Calu3 (cell line): ENCODE results near the gene SH2D4B. TPM values are rescaled to one million over a fixed set of nuclear protein-coding genes. Genes with fewer than 3 reads are reported as not detected.

Experiments used
- BruUV-seq: library from RNA; stranded (reverse); fragments of 400-500 nt; replicated peaks from 2 replicates; lab custom pipeline; 2021; lab: Mats Ljungman, UMichigan
- CTCF ChIA-PET: fragments of 300-600 bp; sonication (Branson Sonifier 250); formaldehyde crosslinking; loops from one replicate; lab custom pipeline; 2022; ENCODE audit warnings: antibody characterized with exemption; lab: Charles Lee
- DNase-seq: peaks from one replicate; pipeline ENCODE4 v3.0.0; 2022
- H3K27ac Mint-ChIP-seq: one replicate; pipeline ENCODE4 v1.8.0; 2022; ENCODE audit warnings: mixed read lengths; ENCODE audit not compliant: unreplicated experiment
- H3K27me3 Mint-ChIP-seq: one replicate; pipeline ENCODE4 v1.8.0; 2022; ENCODE audit warnings: mixed read lengths; ENCODE audit not compliant: unreplicated experiment
- H3K36me3 Mint-ChIP-seq: one replicate; pipeline ENCODE4 v1.8.0; 2022; ENCODE audit warnings: mild to moderate bottlenecking, moderate library complexity, mixed read lengths; ENCODE audit not compliant: insufficient read depth, unreplicated experiment
- H3K4me1 Mint-ChIP-seq: one replicate; pipeline ENCODE4 v1.8.0; 2022; ENCODE audit warnings: mild to moderate bottlenecking, low read depth, mixed read lengths; ENCODE audit not compliant: unreplicated experiment
- H3K4me3 Mint-ChIP-seq: one replicate; pipeline ENCODE4 v1.8.0; 2022; ENCODE audit warnings: mild to moderate bottlenecking, low read depth, moderate library complexity, mixed read lengths; ENCODE audit not compliant: unreplicated experiment
- H3K9me3 Mint-ChIP-seq: one replicate; pipeline ENCODE4 v1.8.0; 2022; ENCODE audit warnings: low read depth, mixed read lengths; ENCODE audit not compliant: unreplicated experiment
- CTCF ChIP-seq: fragments of 200-600 bp; IDR thresholded peaks from one replicate; pipeline ENCODE4 v1.8.0; 2022; ENCODE audit warnings: antibody characterized with exemption; ENCODE audit not compliant: unreplicated experiment
- intact Hi-C: fragments of 100-400 bp; cut with micrococcal nuclease; formaldehyde crosslinking; loops from one replicate; pipeline ENCODE4 v1.10.0; 2022; ENCODE audit not compliant: unreplicated experiment
- total RNA-seq: library from RNA; stranded (reverse); gene quantifications from 2 replicates; pipeline ENCODE4 v1.2.3, GENCODE V29; 2022

SH2D4B gene
- total RNA-seq, 1 experiment from 2014 or later = not detected

GRCh38 chr10:80580638-80581468 is 43.2 kb downstream of the SH2D4B start:
- Mint-ChIP-seq H3K27ac (no peak overlapping the region), H3K36me3 (no peaks in the 10 kb centered on the region), H3K27me3 (peaks cover 53% of the 10 kb centered on the region), H3K4me1 (no peaks in the 10 kb centered on the region), H3K4me3 (no peak overlapping the region), H3K9me3 (no peaks in the 10 kb centered on the region)
- intact Hi-C loops = no loop called here
- CTCF ChIA-PET = no interaction called here
- no peak for DNase-seq
- BruUV-seq = no TSS peak
- no peak for TF ChIP-seq CTCF

- intact Hi-C loops = no loop called here
- H3K27ac Mint-ChIP-seq = no peak overlapping the region
Measured at GRCh38 chr10:80581469-80581835, 43.8 kb downstream of the SH2D4B start.

GRCh38 chr10:80582286-80582960 is 44.7 kb downstream of the SH2D4B start:
- H3K36me3 Mint-ChIP-seq = no peaks in the 10 kb centered on the region
- no peak overlapping the region for H3K27ac Mint-ChIP-seq
- peaks cover 57% of the 10 kb centered on the region for H3K27me3 Mint-ChIP-seq
- no peaks in the 10 kb centered on the region for H3K9me3 Mint-ChIP-seq
- H3K4me1 Mint-ChIP-seq = no peaks in the 10 kb centered on the region
- H3K4me3 Mint-ChIP-seq = no peak overlapping the region
- no peak for TF ChIP-seq CTCF
- CTCF ChIA-PET = no interaction called here
- no TSS peak for BruUV-seq
- DNase-seq = no peak
- intact Hi-C loops = no loop called here

More at GRCh38 chr10:80581469-80581835, 43.8 kb downstream of the SH2D4B start:
- Mint-ChIP-seq H3K4me3 (no peak overlapping the region), H3K9me3 (no peaks in the 10 kb centered on the region), H3K27me3 (peaks cover 53% of the 10 kb centered on the region), H3K36me3 (no peaks in the 10 kb centered on the region), H3K4me1 (no peaks in the 10 kb centered on the region)
- TF ChIP-seq CTCF = no peak
- no TSS peak for BruUV-seq
- CTCF ChIA-PET = no interaction called here
- no peak for DNase-seq

- no TSS peak for BruUV-seq
- Mint-ChIP-seq H3K4me3 (no peak overlapping the region), H3K9me3 (no peaks in the 10 kb centered on the region), H3K36me3 (no peaks in the 10 kb centered on the region), H3K4me1 (no peaks in the 10 kb centered on the region), H3K27ac (no peak overlapping the region), H3K27me3 (peaks cover 59% of the 10 kb centered on the region)
- intact Hi-C loops = loop anchor here (1.0 kb wide), 1 partner anchor 24 kb away; no protein-coding TSS in a partner anchor
- CTCF ChIA-PET = no interaction called here
- TF ChIP-seq CTCF = no peak
- DNase-seq = no peak
Measured at GRCh38 chr10:80583685-80584084, 46.0 kb downstream of the SH2D4B start.
